ENCODE measurements around the gene CTNNA1. TPM values are rescaled to one million over a fixed set of nuclear protein-coding genes. Genes with fewer than 3 reads are reported as not detected.
A peak's percentile ranks its signal among the peaks of the same experiment; 100 is the strongest.
"Not testable (repeated sequence)": the region's sequence is repeated elsewhere in the genome, so short reads cannot be mapped to it uniquely, and the experiment has no call there.

CTNNA1 gene
- total RNA-seq, 1 experiment from 2014 or later = 392 TPM

DNA sequence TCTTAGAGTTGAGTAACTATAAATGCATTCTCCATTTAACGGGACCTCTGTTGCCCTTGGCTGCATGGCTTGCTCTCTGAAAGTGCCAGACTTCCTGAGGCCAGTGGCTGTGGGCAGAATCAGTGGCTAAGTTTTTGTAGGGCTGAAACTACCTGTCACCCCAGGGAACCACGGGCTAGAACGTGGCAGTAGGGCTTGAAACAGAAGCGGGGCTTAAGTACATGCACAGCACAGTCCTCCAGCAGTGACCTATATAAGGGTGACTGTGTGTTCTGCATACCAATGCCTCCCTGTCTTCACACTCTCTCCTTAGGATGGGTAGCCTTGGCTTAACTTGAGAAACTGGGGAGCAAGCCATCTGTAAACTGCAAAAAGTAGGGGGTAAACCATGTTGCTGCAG lies 165.5 kb downstream of the CTNNA1 start:
- POLR2A ChIA-PET = no interaction called here
- no peak overlapping the region for H3K27ac Mint-ChIP-seq (ENCODE audit: unreplicated experiment)
- no TSS peak for BruUV-seq (replicated peaks)
- H3K4me3 Mint-ChIP-seq (ENCODE audit: unreplicated experiment) = no peak overlapping the region
- intact Hi-C loops (cut with micrococcal nuclease; ENCODE audit: unreplicated experiment) = no loop called here
- H3K36me3 Mint-ChIP-seq (ENCODE audit: insufficient read depth, unreplicated experiment) = peaks cover 78% of the 10 kb centered on the region
- H3K9me3 Mint-ChIP-seq (ENCODE audit: unreplicated experiment) = no peaks in the 10 kb centered on the region
- TF ChIP-seq, protein P1, sequence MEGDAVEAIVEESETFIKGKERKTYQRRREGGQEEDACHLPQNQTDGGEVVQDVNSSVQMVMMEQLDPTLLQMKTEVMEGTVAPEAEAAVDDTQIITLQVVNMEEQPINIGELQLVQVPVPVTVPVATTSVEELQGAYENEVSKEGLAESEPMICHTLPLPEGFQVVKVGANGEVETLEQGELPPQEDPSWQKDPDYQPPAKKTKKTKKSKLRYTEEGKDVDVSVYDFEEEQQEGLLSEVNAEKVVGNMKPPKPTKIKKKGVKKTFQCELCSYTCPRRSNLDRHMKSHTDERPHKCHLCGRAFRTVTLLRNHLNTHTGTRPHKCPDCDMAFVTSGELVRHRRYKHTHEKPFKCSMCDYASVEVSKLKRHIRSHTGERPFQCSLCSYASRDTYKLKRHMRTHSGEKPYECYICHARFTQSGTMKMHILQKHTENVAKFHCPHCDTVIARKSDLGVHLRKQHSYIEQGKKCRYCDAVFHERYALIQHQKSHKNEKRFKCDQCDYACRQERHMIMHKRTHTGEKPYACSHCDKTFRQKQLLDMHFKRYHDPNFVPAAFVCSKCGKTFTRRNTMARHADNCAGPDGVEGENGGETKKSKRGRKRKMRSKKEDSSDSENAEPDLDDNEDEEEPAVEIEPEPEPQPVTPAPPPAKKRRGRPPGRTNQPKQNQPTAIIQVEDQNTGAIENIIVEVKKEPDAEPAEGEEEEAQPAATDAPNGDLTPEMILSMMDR (IDR thresholded peaks at IDR 0.05; ENCODE audit: insufficient read depth in 1 of 2, low read depth in 1 of 2, low read length in 1 of 2, severe bottlenecking in 1 of 2, unreplicated experiment in 1 of 2) = no peak
- no peak for DNase-seq
- Histone ChIP-seq H3K4me1 (no peaks in the 10 kb centered on the region), H3K36me3 (ENCODE audit: control insufficient read depth, insufficient read depth, low read length) (peaks cover 1% of the 10 kb centered on the region), H3K27me3 (replicated peaks; ENCODE audit: control insufficient read depth, insufficient read depth, low read length) (no peaks in the 10 kb centered on the region), H3K9me3 (no peaks in the 10 kb centered on the region), H3K4me3 (ENCODE audit: low read depth, low read length) (no peak overlapping the region)
- no peaks in the 10 kb centered on the region for H3K4me1 Mint-ChIP-seq (ENCODE audit: low read depth, unreplicated experiment)
- no peaks in the 10 kb centered on the region for H3K27me3 Mint-ChIP-seq (ENCODE audit: insufficient read depth, unreplicated experiment)
- CTCF ChIA-PET = no interaction called here

DNA sequence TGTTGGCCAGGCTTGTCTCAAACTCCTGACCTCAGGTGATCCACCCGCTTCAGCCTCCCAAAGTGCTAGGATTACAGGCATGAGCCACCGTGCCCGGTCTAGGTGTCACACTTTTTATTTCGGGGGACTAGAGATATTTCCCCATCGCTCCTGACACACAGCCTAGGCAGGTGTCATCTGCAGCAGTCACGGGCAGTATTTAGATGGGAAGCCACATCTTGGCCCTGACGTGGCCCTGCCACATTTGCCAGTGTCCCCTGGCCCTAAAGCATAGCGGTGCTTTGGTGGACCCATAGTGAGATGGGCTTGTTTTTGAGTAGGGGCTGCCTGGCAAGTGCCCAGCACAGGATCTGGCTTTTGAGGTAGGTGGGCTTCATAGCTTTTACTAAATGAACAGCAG lies 167.0 kb downstream of the CTNNA1 start:
- intact Hi-C loops (cut with micrococcal nuclease; ENCODE audit: unreplicated experiment) = no loop called here

DNA sequence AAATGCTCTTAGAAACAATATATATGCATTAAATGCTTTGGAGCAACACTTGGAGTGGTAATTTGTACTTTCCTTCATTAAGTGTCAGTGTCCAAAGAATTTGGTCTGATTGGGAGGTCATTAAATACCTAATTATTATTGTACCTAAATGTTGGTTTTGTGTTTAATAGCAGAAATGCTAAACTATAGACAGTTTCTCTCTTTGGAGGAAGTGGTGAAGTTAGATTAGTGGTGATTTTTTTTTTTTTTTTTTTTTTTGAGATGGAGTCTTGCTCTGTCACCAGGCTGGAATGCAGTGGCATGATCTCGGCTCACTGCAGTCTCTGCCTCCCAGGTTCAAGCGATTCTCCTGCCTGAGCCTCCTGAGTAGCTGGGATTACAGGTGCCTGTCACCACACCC lies 168.1 kb downstream of the CTNNA1 start:
- H3K27ac Mint-ChIP-seq (ENCODE audit: unreplicated experiment); H3K27me3 ChIP-seq (replicated peaks; ENCODE audit: control insufficient read depth, insufficient read depth, low read length); H3K4me3 ChIP-seq (ENCODE audit: low read depth, low read length); H3K4me1 Mint-ChIP-seq (ENCODE audit: low read depth, unreplicated experiment); CTCF ChIA-PET; BruUV-seq (replicated peaks); DNase-seq; H3K36me3 ChIP-seq (ENCODE audit: control insufficient read depth, insufficient read depth, low read length); H3K9me3 Mint-ChIP-seq (ENCODE audit: unreplicated experiment); POLR2A ChIA-PET; H3K27me3 Mint-ChIP-seq (ENCODE audit: insufficient read depth, unreplicated experiment); intact Hi-C loops (cut with micrococcal nuclease; ENCODE audit: unreplicated experiment); H3K4me1 ChIP-seq; H3K9me3 ChIP-seq; H3K4me3 Mint-ChIP-seq (ENCODE audit: unreplicated experiment): not testable (repeated sequence)
- peaks cover 79% of the 10 kb centered on the region for H3K36me3 Mint-ChIP-seq (ENCODE audit: insufficient read depth, unreplicated experiment)

More for the DNA sequence above, 167.0 kb downstream of the CTNNA1 start:
- DNase-seq = no peak
- no peak overlapping the region for H3K27ac Mint-ChIP-seq (ENCODE audit: unreplicated experiment)
- H3K9me3 ChIP-seq = no peaks in the 10 kb centered on the region
- peaks cover 79% of the 10 kb centered on the region for H3K36me3 Mint-ChIP-seq (ENCODE audit: insufficient read depth, unreplicated experiment)
- H3K36me3 ChIP-seq (ENCODE audit: control insufficient read depth, insufficient read depth, low read length) = peaks cover 4% of the 10 kb centered on the region
- no peaks in the 10 kb centered on the region for H3K9me3 Mint-ChIP-seq (ENCODE audit: unreplicated experiment)
- POLR2A ChIA-PET = no interaction called here
- no peak overlapping the region for H3K4me3 ChIP-seq (ENCODE audit: low read depth, low read length)
- CTCF ChIA-PET = no interaction called here
- no peaks in the 10 kb centered on the region for H3K4me1 Mint-ChIP-seq (ENCODE audit: low read depth, unreplicated experiment)
- TF ChIP-seq, protein P1 (IDR thresholded peaks at IDR 0.05; ENCODE audit: insufficient read depth in 1 of 2, low read depth in 1 of 2, low read length in 1 of 2, severe bottlenecking in 1 of 2, unreplicated experiment in 1 of 2) = no peak
- H3K4me3 Mint-ChIP-seq (ENCODE audit: unreplicated experiment) = no peak overlapping the region
- H3K4me1 ChIP-seq = no peaks in the 10 kb centered on the region
- no peaks in the 10 kb centered on the region for H3K27me3 Mint-ChIP-seq (ENCODE audit: insufficient read depth, unreplicated experiment)
- BruUV-seq (replicated peaks) = no TSS peak
- H3K27me3 ChIP-seq (replicated peaks; ENCODE audit: control insufficient read depth, insufficient read depth, low read length) = no peaks in the 10 kb centered on the region

DNA sequence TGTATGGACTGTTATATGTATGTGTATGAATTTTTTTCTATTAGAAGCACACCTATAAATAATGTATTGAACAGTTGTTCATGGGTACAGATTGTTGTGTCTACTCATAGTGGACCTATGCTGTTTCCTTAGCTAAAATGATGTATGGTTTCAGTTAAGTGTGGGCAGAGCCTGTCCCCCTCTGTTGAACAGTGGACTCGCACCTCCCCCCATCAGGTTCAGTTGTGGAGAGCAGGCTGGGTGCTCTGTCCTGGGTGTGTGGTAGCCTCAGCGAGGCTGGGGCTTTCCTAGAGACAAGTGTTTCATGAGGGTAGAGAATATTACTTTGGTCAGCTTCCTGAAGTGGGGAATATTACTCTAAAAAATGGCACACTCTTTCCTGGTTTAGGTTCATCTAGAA lies 169.3 kb downstream of the CTNNA1 start:
- BruUV-seq (replicated peaks) = no TSS peak
- no peaks in the 10 kb centered on the region for H3K27me3 ChIP-seq (replicated peaks; ENCODE audit: control insufficient read depth, insufficient read depth, low read length)
- Mint-ChIP-seq H3K4me1 (ENCODE audit: low read depth, unreplicated experiment) (no peaks in the 10 kb centered on the region), H3K36me3 (ENCODE audit: insufficient read depth, unreplicated experiment) (peaks cover 84% of the 10 kb centered on the region), H3K9me3 (ENCODE audit: unreplicated experiment) (no peaks in the 10 kb centered on the region), H3K27me3 (ENCODE audit: insufficient read depth, unreplicated experiment) (no peaks in the 10 kb centered on the region), H3K27ac (ENCODE audit: unreplicated experiment) (no peak overlapping the region), H3K4me3 (ENCODE audit: unreplicated experiment) (no peak overlapping the region)
- peaks cover 5% of the 10 kb centered on the region for H3K36me3 ChIP-seq (ENCODE audit: control insufficient read depth, insufficient read depth, low read length)
- no peak overlapping the region for H3K4me3 ChIP-seq (ENCODE audit: low read depth, low read length)
- no peak for DNase-seq
- CTCF ChIA-PET = no interaction called here
- H3K9me3 ChIP-seq = no peaks in the 10 kb centered on the region
- no peaks in the 10 kb centered on the region for H3K4me1 ChIP-seq
- intact Hi-C loops (cut with micrococcal nuclease; ENCODE audit: unreplicated experiment) = no loop called here
- POLR2A ChIA-PET = no interaction called here
- TF ChIP-seq, protein P1 (IDR thresholded peaks at IDR 0.05; ENCODE audit: insufficient read depth in 1 of 2, low read depth in 1 of 2, low read length in 1 of 2, severe bottlenecking in 1 of 2, unreplicated experiment in 1 of 2) = peak in 1 of 2 experiments; percentile 10
